ENCODE measurements around the gene LTBP2. TPM values are rescaled to one million over a fixed set of nuclear protein-coding genes. Genes with fewer than 3 reads are reported as not detected.

LTBP2 gene
- total and polyA plus RNA-seq, 7 donors = 2.4 to 51.4 (median 11.8) TPM

- Histone ChIP-seq H3K9me3 (no peaks in the 10 kb centered on the region), H3K36me3 (ENCODE audit: insufficient read depth in 1 of 2, low read depth in 1 of 2) (peaks cover 0 to 8% of the 10 kb centered on the region in 2 donors), H3K4me3 (no peak overlapping the region), H3K27ac (no peak overlapping the region), H3K27me3 (ENCODE audit: insufficient read depth in 3 of 3, low read length in 2 of 3) (peaks cover 0 to under 1% (median 0%) of the 10 kb centered on the region in 3 donors), H3K4me1 (no peaks in the 10 kb centered on the region)
- TF ChIP-seq CTCF (IDR thresholded peaks at IDR 0.05) = no peak
- 86 to 88% (median 86%) methylated on average over 14 of the region's 14 CpGs for WGBS, 3 donors
- no peak for ATAC-seq
- intact Hi-C loops (cut with DNase I) = no loop called here
- DNase-seq = no peak
Measured at GRCh38 chr14:74503291-74503937, 108.6 kb downstream of the LTBP2 start.

GRCh38 chr14:74502236-74503019, 109.6 kb downstream of the LTBP2 start:
- ATAC-seq (no peak), DNase-seq (no peak)
- H3K27ac ChIP-seq = no peak overlapping the region
- H3K4me1 ChIP-seq = no peaks in the 10 kb centered on the region
- H3K27me3 ChIP-seq (ENCODE audit: insufficient read depth in 3 of 3, low read length in 2 of 3) = no peaks in the 10 kb centered on the region
- 84 to 87% (median 85%) methylated on average over 21 of the region's 21 CpGs for WGBS, 3 donors
- H3K4me3 ChIP-seq = no peak overlapping the region
- intact Hi-C loops (cut with DNase I) = no loop called here
- TF ChIP-seq CTCF (IDR thresholded peaks at IDR 0.05) = peak; percentile 14
- H3K9me3 ChIP-seq = no peaks in the 10 kb centered on the region
- peaks cover 0 to 12% of the 10 kb centered on the region in 2 donors for H3K36me3 ChIP-seq (ENCODE audit: insufficient read depth in 1 of 2, low read depth in 1 of 2)

- TF ChIP-seq CTCF (IDR thresholded peaks at IDR 0.05) = no peak
- intact Hi-C loops (cut with DNase I) = loop anchor here in 1 of 2 donors (2.0 kb wide), 1 partner anchor 111 kb away; the partner anchor contains the start of gene LTBP2
- ATAC-seq (no peak), DNase-seq (no peak)
- no peaks in the 10 kb centered on the region for H3K4me1 ChIP-seq
- H3K36me3 ChIP-seq (ENCODE audit: insufficient read depth in 1 of 2, low read depth in 1 of 2) = peaks cover 0 to 12% of the 10 kb centered on the region in 2 donors
- 66 to 69% (median 68%) methylated on average over 5 of the region's 5 CpGs for WGBS, 3 donors
- H3K9me3 ChIP-seq = no peaks in the 10 kb centered on the region
- H3K27ac ChIP-seq = no peak overlapping the region
- H3K4me3 ChIP-seq = no peak overlapping the region
- no peaks in the 10 kb centered on the region for H3K27me3 ChIP-seq (ENCODE audit: insufficient read depth in 3 of 3, low read length in 2 of 3)
Measured at GRCh38 chr14:74501691-74502090, 110.3 kb downstream of the LTBP2 start.

GRCh38 chr14:74501135-74501614, 110.9 kb downstream of the LTBP2 start:
- H3K9me3 ChIP-seq = no peaks in the 10 kb centered on the region
- H3K27ac ChIP-seq = no peak overlapping the region
- H3K36me3 ChIP-seq (ENCODE audit: insufficient read depth in 1 of 2, low read depth in 1 of 2) = peaks cover 0 to 15% of the 10 kb centered on the region in 2 donors
- no peaks in the 10 kb centered on the region for H3K4me1 ChIP-seq
- 36 to 47% (median 42%) methylated on average over 16 of the region's 16 CpGs for WGBS, 3 donors
- DNase-seq (peak; percentile 76 to 79), ATAC-seq (peak in 3 of 4 donors; percentile 34 to 70 (median 55))
- peak; percentile 47 for TF ChIP-seq CTCF (IDR thresholded peaks at IDR 0.05)
- H3K4me3 ChIP-seq = no peak overlapping the region
- no peaks in the 10 kb centered on the region for H3K27me3 ChIP-seq (ENCODE audit: insufficient read depth in 3 of 3, low read length in 2 of 3)
- intact Hi-C loops (cut with DNase I) = loop anchor here in 1 of 2 donors (2.0 kb wide), 1 partner anchor 112 kb away; the partner anchor contains the start of gene LTBP2
